ENCODE data around the gene TUBB6. TPM values are rescaled to one million over a fixed set of nuclear protein-coding genes. Genes with fewer than 3 reads are reported as not detected.

TUBB6 gene
- total RNA-seq, 4 donors from 2014 or later, result 316 to 921 (median 720) TPM

DNA sequence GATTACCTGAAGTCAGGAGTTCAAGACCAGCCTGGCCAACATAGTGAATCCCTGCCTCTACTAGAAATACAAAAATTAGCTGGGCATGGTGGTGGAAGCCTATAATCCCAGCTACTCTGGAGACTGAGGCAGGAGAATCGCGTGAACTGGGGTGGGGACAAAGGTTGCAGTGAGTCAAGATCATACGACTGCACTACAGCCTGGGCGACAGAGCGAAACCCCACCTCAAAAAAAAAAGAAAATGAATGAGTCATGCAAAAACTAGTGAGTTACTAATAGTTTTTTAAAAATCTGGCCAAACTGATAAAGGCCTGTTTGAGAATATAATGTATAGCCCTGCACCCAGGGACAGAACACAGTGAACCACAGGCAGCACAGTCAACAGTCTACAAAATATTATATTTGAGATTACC, 51.5 kb downstream of the TUBB6 start:
- no peak for ATAC-seq (ENCODE audit: low FRiP score)
- TF ChIP-seq, protein P1, sequence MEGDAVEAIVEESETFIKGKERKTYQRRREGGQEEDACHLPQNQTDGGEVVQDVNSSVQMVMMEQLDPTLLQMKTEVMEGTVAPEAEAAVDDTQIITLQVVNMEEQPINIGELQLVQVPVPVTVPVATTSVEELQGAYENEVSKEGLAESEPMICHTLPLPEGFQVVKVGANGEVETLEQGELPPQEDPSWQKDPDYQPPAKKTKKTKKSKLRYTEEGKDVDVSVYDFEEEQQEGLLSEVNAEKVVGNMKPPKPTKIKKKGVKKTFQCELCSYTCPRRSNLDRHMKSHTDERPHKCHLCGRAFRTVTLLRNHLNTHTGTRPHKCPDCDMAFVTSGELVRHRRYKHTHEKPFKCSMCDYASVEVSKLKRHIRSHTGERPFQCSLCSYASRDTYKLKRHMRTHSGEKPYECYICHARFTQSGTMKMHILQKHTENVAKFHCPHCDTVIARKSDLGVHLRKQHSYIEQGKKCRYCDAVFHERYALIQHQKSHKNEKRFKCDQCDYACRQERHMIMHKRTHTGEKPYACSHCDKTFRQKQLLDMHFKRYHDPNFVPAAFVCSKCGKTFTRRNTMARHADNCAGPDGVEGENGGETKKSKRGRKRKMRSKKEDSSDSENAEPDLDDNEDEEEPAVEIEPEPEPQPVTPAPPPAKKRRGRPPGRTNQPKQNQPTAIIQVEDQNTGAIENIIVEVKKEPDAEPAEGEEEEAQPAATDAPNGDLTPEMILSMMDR (IDR thresholded peaks at IDR 0.05), result no peak

DNA sequence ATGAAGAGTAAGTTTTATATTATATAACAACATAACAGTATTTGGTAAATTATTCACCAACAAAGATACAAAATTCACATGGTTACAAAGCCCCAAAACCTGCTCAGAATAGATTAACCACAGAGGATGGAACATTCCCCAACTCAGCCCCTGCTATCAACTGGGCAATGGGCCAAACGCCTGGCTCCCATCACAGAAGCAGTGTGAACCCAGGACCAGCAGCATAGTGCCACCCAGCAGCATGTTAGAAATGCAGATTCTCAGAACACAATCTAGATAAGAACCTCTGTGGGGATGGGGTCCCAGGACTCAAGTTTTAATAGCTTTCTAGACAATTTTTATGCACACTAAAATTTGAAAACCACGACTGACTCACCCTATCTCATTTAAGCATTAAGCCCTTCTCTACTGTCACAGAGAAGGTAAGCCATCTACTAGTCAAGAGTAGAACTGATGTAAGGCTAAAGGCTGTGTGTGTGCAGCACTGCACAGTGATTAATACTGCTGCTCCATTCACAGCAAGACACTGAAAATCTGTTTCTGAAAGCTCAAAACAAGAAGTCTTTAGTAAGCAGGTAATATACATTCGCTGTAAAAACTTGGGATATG, 53.8 kb downstream of the TUBB6 start:
- TF ChIP-seq, protein P1 (IDR thresholded peaks at IDR 0.05), result no peak
- no peak for ATAC-seq (ENCODE audit: low FRiP score)
- no peak for DNase-seq (ENCODE audit: low spot score)

More for the DNA sequence above, 51.5 kb downstream of the TUBB6 start:
- no peak for DNase-seq (ENCODE audit: low spot score)

DNA sequence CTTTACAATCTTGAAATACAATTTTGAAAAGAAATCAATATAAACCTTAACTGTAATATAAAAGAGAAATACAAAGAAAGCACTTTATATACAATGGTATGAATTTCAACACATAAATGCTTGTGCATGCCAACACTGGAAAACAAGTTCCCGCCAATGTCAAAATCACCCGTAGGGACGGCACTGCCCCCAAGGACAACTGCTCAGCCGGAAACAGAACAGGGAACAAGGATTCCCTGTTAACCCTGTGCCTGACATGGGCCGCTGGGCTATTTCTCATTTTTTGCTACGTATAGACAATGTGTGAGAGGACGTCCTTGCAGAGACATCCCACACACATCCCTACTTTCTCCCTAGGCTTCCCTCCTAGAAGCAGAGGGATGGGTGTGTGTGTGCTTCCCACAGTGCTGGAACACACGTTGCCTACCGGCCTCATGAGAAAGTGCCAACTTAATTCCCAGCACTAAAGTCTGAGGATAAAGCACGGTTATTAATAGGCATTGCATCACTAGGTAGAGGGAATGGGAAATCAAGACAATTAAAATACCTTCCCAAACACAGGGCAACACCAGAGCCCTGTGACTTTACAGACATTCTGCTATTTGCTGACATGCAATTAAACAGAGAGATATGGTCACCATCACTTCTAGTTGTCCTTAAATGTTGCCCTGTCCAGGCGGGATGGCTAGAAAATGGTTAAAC, 54.6 kb downstream of the TUBB6 start:
- TF ChIP-seq, protein P1 (IDR thresholded peaks at IDR 0.05), result no peak
- DNase-seq (ENCODE audit: low spot score) (no peak), ATAC-seq (ENCODE audit: low FRiP score) (no peak)

DNA sequence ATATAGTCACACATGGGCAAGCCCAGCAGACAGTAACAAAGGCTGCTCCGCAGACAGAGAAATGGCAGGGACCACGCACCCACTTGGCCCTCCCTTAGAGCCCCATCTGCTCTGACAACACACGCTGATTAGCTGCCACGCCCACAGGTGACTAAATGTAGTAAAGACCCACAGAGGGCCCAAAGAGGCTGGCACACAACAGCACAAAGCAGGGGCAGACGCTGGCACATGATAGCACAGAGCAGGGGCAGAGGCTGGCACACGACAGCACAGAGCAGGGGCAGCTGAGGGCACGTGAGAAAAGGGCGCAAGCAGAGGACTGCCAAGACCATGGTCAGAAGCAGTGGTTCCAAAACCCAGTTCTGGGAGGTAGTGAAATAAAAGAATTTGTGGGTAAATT, 58.3 kb downstream of the TUBB6 start:
- no peak for DNase-seq (ENCODE audit: low spot score)
- TF ChIP-seq, protein P1 (IDR thresholded peaks at IDR 0.05), result no peak
- no peak for ATAC-seq (ENCODE audit: low FRiP score)

DNA sequence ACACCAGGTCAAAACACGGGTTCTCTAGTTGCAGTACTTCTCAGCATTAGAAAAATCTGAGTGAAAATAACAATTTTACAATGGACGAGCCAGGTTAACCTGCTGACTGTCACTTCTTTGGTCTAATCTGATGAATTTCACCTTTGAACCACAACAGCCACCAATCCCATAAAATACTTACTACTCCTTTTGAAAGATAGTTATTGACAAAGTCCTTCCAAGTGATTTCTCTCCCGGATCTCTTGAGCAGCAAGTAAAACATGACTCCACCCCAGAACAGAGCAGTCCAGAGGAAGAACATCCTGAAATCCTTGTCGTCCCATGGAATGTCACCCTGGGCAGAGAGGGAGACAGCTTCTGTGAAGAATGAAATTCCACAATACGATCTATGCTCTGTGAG, 58.7 kb downstream of the TUBB6 start:
- ATAC-seq (ENCODE audit: low FRiP score) (no peak), DNase-seq (ENCODE audit: low spot score) (no peak)
- TF ChIP-seq, protein P1 (IDR thresholded peaks at IDR 0.05), result no peak

DNA sequence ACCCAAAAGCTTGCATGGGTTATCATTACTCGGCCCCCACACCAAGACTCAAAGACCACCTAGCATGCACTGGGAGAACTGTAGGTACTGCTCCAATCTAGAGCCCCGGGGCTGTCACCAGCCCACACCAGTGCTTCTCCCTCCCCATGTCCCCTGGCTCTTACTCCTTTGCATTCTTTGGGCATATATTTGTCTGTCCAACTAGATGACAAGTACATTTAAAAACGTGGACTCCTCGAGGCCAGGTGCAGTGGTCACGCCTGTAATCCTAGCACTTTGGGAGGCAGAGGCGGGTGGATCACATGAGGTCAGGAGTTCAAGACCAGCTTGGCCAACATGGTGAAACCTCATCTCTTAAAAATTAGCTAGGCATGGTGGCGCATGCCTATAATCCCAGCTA, 61.2 kb downstream of the TUBB6 start:
- no peak for ATAC-seq (ENCODE audit: low FRiP score)

More for the DNA sequence above, 61.2 kb downstream of the TUBB6 start:
- DNase-seq (ENCODE audit: low spot score), result no peak
- TF ChIP-seq, protein P1 (IDR thresholded peaks at IDR 0.05), result no peak
